Loucy (cell line): ENCODE data around the gene ULBP2.
"Not testable (repeated sequence)": the region's sequence is repeated elsewhere in the genome, so short reads cannot be mapped to it uniquely, and the experiment has no call there.

ENCODE experiments used
- H2AFZ ChIP-seq: fragments of 200-600 bp; sonication (generic); 2 replicates; pipeline ENCODE4 v1.6.0; 2016; ENCODE audit warnings: antibody characterized with exemption, mild to moderate bottlenecking, low read length, moderate library complexity
- H3F3A ChIP-seq: fragments of 200-600 bp; 2 replicates; pipeline ENCODE4 v1.6.0; 2016; ENCODE audit warnings: antibody characterized with exemption, low read depth, mild to moderate bottlenecking
- H3K27me3 ChIP-seq: fragments of 200-600 bp; sonication (generic); 2 replicates; pipeline ENCODE4 v1.6.1; 2014; ENCODE audit warnings: low read length, mild to moderate bottlenecking; ENCODE audit not compliant: insufficient read depth, poor library complexity, severe bottlenecking
- H3K36me3 ChIP-seq: fragments of 200-600 bp; sonication (generic); 2 replicates; pipeline ENCODE4 v1.6.1; 2016; ENCODE audit warnings: low read length; ENCODE audit not compliant: insufficient read depth
- H3K4me1 ChIP-seq: fragments of 200-600 bp; sonication (generic); 2 replicates; pipeline ENCODE4 v1.5.1; 2014; ENCODE audit warnings: low read length, mild to moderate bottlenecking; ENCODE audit not compliant: insufficient read depth, poor library complexity, severe bottlenecking
- H3K4me2 ChIP-seq: fragments of 200-600 bp; sonication (generic); 2 replicates; pipeline ENCODE4 v1.6.0; 2014; ENCODE audit warnings: antibody characterized with exemption, low read length, low read depth, mild to moderate bottlenecking; ENCODE audit not compliant: poor library complexity, severe bottlenecking
- H3K4me3 ChIP-seq: fragments of 200-600 bp; sonication (generic); 2 replicates; pipeline ENCODE4 v1.5.1; 2014; ENCODE audit warnings: low read length, mild to moderate bottlenecking, mixed read lengths; ENCODE audit not compliant: poor library complexity, severe bottlenecking
- H3K79me2 ChIP-seq: fragments of 200-600 bp; sonication (generic); 2 replicates; pipeline ENCODE4 v1.6.1; 2014; ENCODE audit warnings: low read length; ENCODE audit not compliant: insufficient read depth
- H3K9ac ChIP-seq: fragments of 200-600 bp; sonication (generic); 2 replicates; pipeline ENCODE4 v1.6.0; 2014; ENCODE audit warnings: mild to moderate bottlenecking, low read depth, low read length, moderate library complexity; ENCODE audit not compliant: poor library complexity, severe bottlenecking
- H3K9me2 ChIP-seq: fragments of 200-600 bp; sonication (generic); replicated peaks from 2 replicates; pipeline ENCODE4 v1.6.1; 2016; ENCODE audit warnings: low read depth, low read length, mixed read lengths
- H3K9me3 ChIP-seq: fragments of 200-600 bp; sonication (generic); 2 replicates; pipeline ENCODE4 v1.6.1; 2014; ENCODE audit warnings: mild to moderate bottlenecking, antibody characterized with exemption, low read length, low read depth; ENCODE audit not compliant: insufficient read depth
- H4K20me1 ChIP-seq: fragments of 200-600 bp; sonication (generic); 2 replicates; pipeline ENCODE4 v1.6.0; 2014; ENCODE audit warnings: antibody characterized with exemption, low read length, mild to moderate bottlenecking; ENCODE audit not compliant: insufficient read depth, poor library complexity, severe bottlenecking
- CTCF ChIP-seq: fragments of 200-600 bp; sonication (generic); conservative IDR thresholded peaks from 2 replicates; pipeline ENCODE4 v1.5.1; 2014; ENCODE audit warnings: mild to moderate bottlenecking, antibody characterized with exemption, low read length
- EZH2phosphoT487 ChIP-seq: fragments of 200-600 bp; IDR thresholded peaks from 2 replicates; pipeline ENCODE4 v1.6.1; 2018; ENCODE audit warnings: antibody characterized with exemption, mild to moderate bottlenecking, moderate library complexity, borderline replicate concordance

ULBP2 gene

DNA sequence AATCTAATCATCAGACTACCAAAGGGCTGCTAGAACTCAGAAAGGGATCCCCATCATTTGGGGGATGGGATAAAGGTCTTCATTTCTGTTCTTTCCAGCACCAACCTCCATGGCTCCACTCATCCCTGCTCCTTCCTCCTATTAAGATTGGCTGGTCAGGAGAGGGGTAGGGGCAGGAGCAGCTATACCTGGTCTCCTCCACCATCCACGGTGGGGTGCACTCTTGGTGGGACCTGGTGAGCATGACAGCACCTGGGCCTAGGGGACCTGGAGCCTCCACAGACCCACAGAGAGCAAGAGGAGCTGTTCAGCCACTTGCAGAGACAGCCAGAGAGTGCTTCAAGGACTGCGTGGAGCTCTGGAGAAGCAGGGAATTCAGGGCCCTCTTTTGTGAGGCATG, 6.1 kb upstream of the ULBP2 start:
- H3K4me3 ChIP-seq: no peak overlapping the region
- no peaks in the 10 kb centered on the region for H4K20me1 ChIP-seq
- no peaks in the 10 kb centered on the region for H3K36me3 ChIP-seq
- H3K4me1 ChIP-seq: no peaks in the 10 kb centered on the region
- H3K4me2 ChIP-seq: no peak overlapping the region
- H2AFZ ChIP-seq: no peak overlapping the region
- no peaks in the 10 kb centered on the region for H3K79me2 ChIP-seq
- H3K9me2 ChIP-seq: no peaks in the 10 kb centered on the region
- no peaks in the 10 kb centered on the region for H3F3A ChIP-seq
- H3K9ac ChIP-seq: no peak overlapping the region
- TF ChIP-seq EZH2phosphoT487: no peak
- H3K27me3 ChIP-seq: no peaks in the 10 kb centered on the region
- no peaks in the 10 kb centered on the region for H3K9me3 ChIP-seq

DNA sequence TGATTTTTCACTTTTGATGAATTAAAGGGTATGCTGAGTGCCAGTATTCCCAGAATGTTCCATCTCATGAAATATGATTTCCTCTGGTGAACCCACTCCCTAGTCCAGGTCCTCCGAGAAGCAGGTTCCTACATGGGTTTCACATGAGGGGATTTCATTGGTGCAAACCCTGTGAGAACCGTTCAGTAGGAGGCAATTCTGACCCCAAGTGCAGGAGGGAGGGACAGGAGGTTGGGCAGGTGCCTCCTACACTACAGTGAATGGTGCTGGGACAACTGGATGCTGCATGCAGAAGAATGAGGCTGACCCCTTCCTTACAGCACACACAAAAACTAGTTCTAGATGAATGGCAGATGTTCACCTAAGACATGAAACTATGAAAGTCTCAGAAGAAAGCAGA, 5.1 kb upstream of the ULBP2 start:
- TF ChIP-seq CTCF (no peak), EZH2phosphoT487 (no peak)
- no peaks in the 10 kb centered on the region for H4K20me1 ChIP-seq
- H3K79me2 ChIP-seq: no peaks in the 10 kb centered on the region
- H3K27me3 ChIP-seq: no peaks in the 10 kb centered on the region
- H3K9me2 ChIP-seq: no peaks in the 10 kb centered on the region
- H3K9me3 ChIP-seq: no peaks in the 10 kb centered on the region
- H2AFZ ChIP-seq: no peak overlapping the region; the same call in 1 of the 2 replicates
- H3K36me3 ChIP-seq: no peaks in the 10 kb centered on the region
- no peak overlapping the region for H3K4me3 ChIP-seq
- no peaks in the 10 kb centered on the region for H3F3A ChIP-seq
- H3K4me1 ChIP-seq: no peaks in the 10 kb centered on the region
- no peak overlapping the region for H3K9ac ChIP-seq
- no peak overlapping the region for H3K4me2 ChIP-seq

- not testable (repeated sequence) for H3K79me2 ChIP-seq, H3K36me3 ChIP-seq, H3K4me2 ChIP-seq, H3K27me3 ChIP-seq, H3K9ac ChIP-seq, H2AFZ ChIP-seq, H3K9me2 ChIP-seq, H3K4me1 ChIP-seq, H3F3A ChIP-seq, H3K9me3 ChIP-seq, H3K4me3 ChIP-seq, H4K20me1 ChIP-seq
These were observed 3.7 kb upstream of the ULBP2 start for GRCh38 chr6:149938013-149938570.

GRCh38 chr6:149938571-149939355, 3.1 kb upstream of the ULBP2 start:
- Histone ChIP-seq H3K4me2 (no peak overlapping the region), H4K20me1 (no peaks in the 10 kb centered on the region), H3K4me3 (no peak overlapping the region), H3K36me3 (no peaks in the 10 kb centered on the region), H3K9me2 (no peaks in the 10 kb centered on the region), H3K9me3 (no peaks in the 10 kb centered on the region), H2AFZ (no peak overlapping the region), H3K9ac (no peak overlapping the region), H3F3A (no peaks in the 10 kb centered on the region), H3K4me1 (peaks cover 4% of the 10 kb centered on the region), H3K79me2 (peaks cover 7% of the 10 kb centered on the region; the same call in 1 of the 2 replicates), H3K27me3 (no peaks in the 10 kb centered on the region)
- TF ChIP-seq CTCF (no peak), EZH2phosphoT487 (no peak)
